ENCODE data around the gene APC. TPM values are rescaled to one million over a fixed set of nuclear protein-coding genes. Genes with fewer than 3 reads are reported as not detected.

APC gene
- total RNA-seq (10 to 100 TPM; 28.7 to 78.8 (median 39.4) TPM), polyA plus RNA-seq (10 to 100 TPM in 1 of 3 donors, 1 to 10 TPM in 2; 2.5 to 19.6 (median 6.0) TPM)
- long read RNA-seq, donor 1, result 0 reads
- long read RNA-seq, donor 2, full-length matches to known transcripts, result 1 of 1 reads
- long read RNA-seq, donor 2, partial matches to known transcripts, result 0 of 1 reads
- long read RNA-seq, donor 2, other reads (novel, unspliced or antisense), result 0 of 1 reads
- long read RNA-seq, donor 3, full-length matches to known transcripts, result 1 of 1 reads
- long read RNA-seq, donor 3, partial matches to known transcripts, result 0 of 1 reads
- long read RNA-seq, donor 3, other reads (novel, unspliced or antisense), result 0 of 1 reads
- long read RNA-seq, donor 4, full-length matches to known transcripts, result 3 of 11 reads
- long read RNA-seq, donor 4, partial matches to known transcripts, result 3 of 11 reads
- long read RNA-seq, donor 4, other reads (novel, unspliced or antisense), result 5 of 11 reads
- long read RNA-seq, donor 5, partial matches to known transcripts, result 0 of 5 reads
- long read RNA-seq, donor 5, other reads (novel, unspliced or antisense), result 5 of 5 reads
- long read RNA-seq, donor 6, partial matches to known transcripts, result 3 of 4 reads
- long read RNA-seq, donor 6, other reads (novel, unspliced or antisense), result 1 of 4 reads
- long read RNA-seq, donor 7, result 0 reads
- long read RNA-seq, donor 8, result 0 reads
- long read RNA-seq, donor 9, result 0 reads
- long read RNA-seq, donor 10, result 0 reads

DNA sequence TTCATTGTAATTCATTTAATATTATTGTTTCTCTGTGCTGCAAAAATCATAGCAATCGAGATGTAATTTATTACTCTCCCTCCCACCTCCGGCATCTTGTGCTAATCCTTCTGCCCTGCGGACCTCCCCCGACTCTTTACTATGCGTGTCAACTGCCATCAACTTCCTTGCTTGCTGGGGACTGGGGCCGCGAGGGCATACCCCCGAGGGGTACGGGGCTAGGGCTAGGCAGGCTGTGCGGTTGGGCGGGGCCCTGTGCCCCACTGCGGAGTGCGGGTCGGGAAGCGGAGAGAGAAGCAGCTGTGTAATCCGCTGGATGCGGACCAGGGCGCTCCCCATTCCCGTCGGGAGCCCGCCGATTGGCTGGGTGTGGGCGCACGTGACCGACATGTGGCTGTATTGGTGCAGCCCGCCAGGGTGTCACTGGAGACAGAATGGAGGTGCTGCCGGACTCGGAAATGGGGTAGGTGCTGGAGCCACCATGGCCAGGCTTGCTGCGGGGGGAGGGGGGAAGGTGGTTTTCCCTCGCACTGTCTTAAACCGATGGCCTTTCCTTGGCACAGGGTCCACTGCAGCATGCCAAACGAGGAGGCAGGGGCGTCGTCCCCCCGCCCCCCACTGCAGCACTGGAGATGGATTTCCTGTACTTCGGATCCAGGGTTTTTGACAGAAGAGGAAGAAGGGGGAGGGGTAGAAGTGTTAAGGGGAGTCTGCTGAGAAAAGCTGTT lies at the start of gene APC:
TSS of gene APC (plus strand) at position 423 of the 728 bp plus-strand sequence. CDS start 17,006 bp downstream, outside the sequence.
- peak within 1 kb of the TSS in 3 of 5 donors; percentile 60 to 77 (median 66) for H3K27ac ChIP-seq
- DNase-seq, result peak; percentile 90 to 98 (median 95)
- peaks cover 7 to 21% of the 10 kb centered on the region in 2 donors for H3K4me1 ChIP-seq (replicated peaks in 1 of 2)
- H3K4me3 ChIP-seq, result peak within 1 kb of the TSS in 3 of 4 donors; percentile 46 to 86 (median 65)
- 0 to 1% (median 1%) methylated on average over 12 to 36 of the region's 36 CpGs for WGBS, 4 donors
- intact Hi-C loops (cut with DNase I), result no loop called here
- H3K36me3 ChIP-seq (replicated peaks in 1 of 2), result no peaks in the 10 kb centered on the region
- TF ChIP-seq POLR2A (IDR thresholded peaks at IDR 0.05) (peak in 1 of 2 donors; percentile 78), CTCF (IDR thresholded peaks at IDR 0.05) (peak in 5 of 6 experiments; percentile 21 to 52 (median 27))
- H3K27me3 ChIP-seq, result no peaks in the 10 kb centered on the region
- H3K9me3 ChIP-seq (replicated peaks in 1 of 3), result no peaks in the 10 kb centered on the region

DNA sequence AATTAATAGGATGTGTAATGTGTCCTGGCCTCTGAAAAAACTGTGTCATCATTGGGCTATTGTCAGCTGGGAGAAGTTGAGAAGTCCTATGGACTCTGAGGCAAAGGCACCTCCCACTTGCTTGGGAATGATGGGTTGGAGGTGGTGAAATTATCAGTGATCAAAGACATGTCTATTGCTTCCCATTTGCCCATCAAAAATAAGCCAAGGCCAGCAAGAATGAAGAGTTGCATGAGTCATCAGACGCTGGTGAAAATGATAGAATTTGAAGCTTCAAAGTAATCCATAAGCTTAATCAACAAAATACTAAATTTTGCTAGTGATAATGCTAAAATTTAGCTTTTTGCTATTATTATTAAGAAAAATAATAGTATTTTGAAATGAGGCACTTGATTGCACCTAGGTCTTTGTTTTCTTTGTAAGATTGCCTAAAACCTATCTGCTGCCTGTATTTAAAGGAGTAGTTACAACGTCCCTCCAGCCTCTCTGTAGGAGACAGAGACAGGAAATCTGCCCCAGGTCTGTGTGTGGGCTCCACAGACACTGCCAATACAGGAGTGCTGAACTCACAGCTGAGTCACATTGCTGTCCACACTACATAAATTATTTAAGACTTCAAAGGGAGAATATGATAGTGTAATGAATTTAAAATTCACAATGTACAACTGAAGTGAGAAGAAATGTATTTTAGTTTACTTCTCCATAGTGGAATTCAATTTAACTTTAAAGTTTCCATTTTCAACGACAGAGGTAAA lies 48.4 kb upstream of the APC start:
- peak overlapping the region in 1 of 5 donors; percentile 3 for H3K27ac ChIP-seq
- 29 to 37% (median 31%) methylated on average over 3 of the region's 3 CpGs for WGBS, 4 donors
- intact Hi-C loops (cut with DNase I), result no loop called here
- no peaks in the 10 kb centered on the region for H3K9me3 ChIP-seq (replicated peaks in 1 of 3)
- peaks cover 8 to 15% of the 10 kb centered on the region in 2 donors for H3K4me1 ChIP-seq (replicated peaks in 1 of 2)
- DNase-seq, result peak in 5 of 7 donors; percentile 21 to 56 (median 44)
- no peaks in the 10 kb centered on the region for H3K36me3 ChIP-seq (replicated peaks in 1 of 2)
- H3K4me3 ChIP-seq, result no peak overlapping the region
- no peak for TF ChIP-seq CTCF (IDR thresholded peaks at IDR 0.05)
- no peak for TF ChIP-seq POLR2A (IDR thresholded peaks at IDR 0.05)
- H3K27me3 ChIP-seq, result no peaks in the 10 kb centered on the region

DNA sequence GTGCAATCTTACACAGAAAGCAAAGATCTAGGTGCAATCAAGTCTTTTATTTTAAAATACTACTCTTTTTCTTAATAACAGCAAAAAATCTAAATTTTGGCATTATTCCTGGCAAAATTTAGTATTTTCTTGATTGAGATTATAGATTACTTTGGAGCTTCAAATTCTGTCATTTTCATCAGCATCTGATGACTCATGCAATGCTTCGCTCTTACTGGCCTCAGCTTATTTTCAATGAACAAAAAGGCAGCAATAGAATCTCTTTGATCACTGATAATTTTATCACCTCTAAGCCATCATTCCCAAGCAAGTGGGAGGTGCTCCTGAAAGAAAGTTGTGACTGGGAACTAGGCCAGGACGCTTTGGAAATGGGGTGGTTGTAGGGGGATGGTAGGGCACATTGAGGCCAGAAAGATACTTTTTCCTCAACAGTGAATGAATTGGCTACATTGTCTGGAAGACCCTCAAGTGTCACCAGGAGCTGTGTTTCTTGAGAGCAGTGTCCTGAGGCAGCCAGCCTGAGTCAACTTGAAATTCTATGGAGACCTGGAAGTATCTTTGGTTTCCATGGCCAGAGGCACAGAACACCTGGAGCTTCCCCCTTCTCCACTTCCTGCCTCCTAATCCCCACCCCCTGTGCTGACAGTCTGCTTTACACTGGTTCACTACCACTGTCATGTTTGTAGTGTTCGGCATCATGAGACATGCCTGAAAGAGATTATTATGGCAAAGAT lies 46.9 kb upstream of the APC start:
- no peak for DNase-seq
- H3K36me3 ChIP-seq (replicated peaks in 1 of 2), result no peaks in the 10 kb centered on the region
- H3K9me3 ChIP-seq (replicated peaks in 1 of 3), result no peaks in the 10 kb centered on the region
- intact Hi-C loops (cut with DNase I), result loop anchor here in 1 of 2 donors (10.0 kb wide), 1 partner anchor 64 kb away; no protein-coding TSS in a partner anchor
- no peaks in the 10 kb centered on the region for H3K27me3 ChIP-seq
- TF ChIP-seq CTCF (IDR thresholded peaks at IDR 0.05), result no peak
- TF ChIP-seq POLR2A (IDR thresholded peaks at IDR 0.05), result no peak
- no peak overlapping the region for H3K27ac ChIP-seq
- 77 to 87% (median 83%) methylated on average over 3 of the region's 3 CpGs for WGBS, 4 donors
- H3K4me1 ChIP-seq (replicated peaks in 1 of 2), result peaks cover 8 to 15% of the 10 kb centered on the region in 2 donors
- no peak overlapping the region for H3K4me3 ChIP-seq
